ENCODE measurements around the gene PIK3R3. TPM values are rescaled to one million over a fixed set of nuclear protein-coding genes. Genes with fewer than 3 reads are reported as not detected.
A peak's percentile ranks its signal among the peaks of the same experiment; 100 is the strongest.

PIK3R3 gene
- total RNA-seq, 1 experiment from 2014 or later, result 36.3 TPM

- DNase-seq (ENCODE audit: low read depth, low spot score), result no peak
- in situ Hi-C loops (cut with HindIII; ENCODE audit: low pct_unique_long_range_greater_than_20kb, low sequenced_read_pairs) (no loop called here), intact Hi-C loops (cut with micrococcal nuclease; ENCODE audit: unreplicated experiment) (no loop called here)
- Histone ChIP-seq H3K27ac (ENCODE audit: low read length) (peak overlapping the region; percentile 91), H3K27me3 (ENCODE audit: control insufficient read depth, insufficient read depth, low read length) (no peaks in the 10 kb centered on the region), H3K36me3 (ENCODE audit: control insufficient read depth, insufficient read depth, low read length) (no peaks in the 10 kb centered on the region), H3K9me3 (ENCODE audit: control insufficient read depth, insufficient read depth, low read depth, low read length) (no peaks in the 10 kb centered on the region), H3K4me1 (ENCODE audit: control insufficient read depth, insufficient read depth, low read length) (peaks cover 36% of the 10 kb centered on the region), H3K4me3 (ENCODE audit: low read depth in 2 of 2, low read length in 2 of 2) (peak overlapping the region; percentile 96 to 99)
- no peak for ATAC-seq
- TF ChIP-seq CTCF (IDR thresholded peaks at IDR 0.05) (no peak), SIN3A (IDR thresholded peaks at IDR 0.05; ENCODE audit: borderline replicate concordance, insufficient read depth, low read depth, low read length) (no peak), TCF7L2 (IDR thresholded peaks at IDR 0.05; ENCODE audit: low read depth, low read length) (no peak), POLR2AphosphoS5 (IDR thresholded peaks at IDR 0.05; ENCODE audit: low read depth, low read length) (no peak)
- TF ChIP-seq, protein P1, sequence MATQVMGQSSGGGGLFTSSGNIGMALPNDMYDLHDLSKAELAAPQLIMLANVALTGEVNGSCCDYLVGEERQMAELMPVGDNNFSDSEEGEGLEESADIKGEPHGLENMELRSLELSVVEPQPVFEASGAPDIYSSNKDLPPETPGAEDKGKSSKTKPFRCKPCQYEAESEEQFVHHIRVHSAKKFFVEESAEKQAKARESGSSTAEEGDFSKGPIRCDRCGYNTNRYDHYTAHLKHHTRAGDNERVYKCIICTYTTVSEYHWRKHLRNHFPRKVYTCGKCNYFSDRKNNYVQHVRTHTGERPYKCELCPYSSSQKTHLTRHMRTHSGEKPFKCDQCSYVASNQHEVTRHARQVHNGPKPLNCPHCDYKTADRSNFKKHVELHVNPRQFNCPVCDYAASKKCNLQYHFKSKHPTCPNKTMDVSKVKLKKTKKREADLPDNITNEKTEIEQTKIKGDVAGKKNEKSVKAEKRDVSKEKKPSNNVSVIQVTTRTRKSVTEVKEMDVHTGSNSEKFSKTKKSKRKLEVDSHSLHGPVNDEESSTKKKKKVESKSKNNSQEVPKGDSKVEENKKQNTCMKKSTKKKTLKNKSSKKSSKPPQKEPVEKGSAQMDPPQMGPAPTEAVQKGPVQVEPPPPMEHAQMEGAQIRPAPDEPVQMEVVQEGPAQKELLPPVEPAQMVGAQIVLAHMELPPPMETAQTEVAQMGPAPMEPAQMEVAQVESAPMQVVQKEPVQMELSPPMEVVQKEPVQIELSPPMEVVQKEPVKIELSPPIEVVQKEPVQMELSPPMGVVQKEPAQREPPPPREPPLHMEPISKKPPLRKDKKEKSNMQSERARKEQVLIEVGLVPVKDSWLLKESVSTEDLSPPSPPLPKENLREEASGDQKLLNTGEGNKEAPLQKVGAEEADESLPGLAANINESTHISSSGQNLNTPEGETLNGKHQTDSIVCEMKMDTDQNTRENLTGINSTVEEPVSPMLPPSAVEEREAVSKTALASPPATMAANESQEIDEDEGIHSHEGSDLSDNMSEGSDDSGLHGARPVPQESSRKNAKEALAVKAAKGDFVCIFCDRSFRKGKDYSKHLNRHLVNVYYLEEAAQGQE (IDR thresholded peaks at IDR 0.05; ENCODE audit: insufficient read depth in 1 of 2, low read depth in 2 of 2, low read length in 1 of 2), result no peak
- ChIA-PET CTCF (interaction anchor here (0.7 to 1.7 kb wide), 3 partner anchors 50 to 93 kb away, joined by 3 to 5 read pairs (median 4); no protein-coding TSS in a partner anchor), POLR2A (interaction anchor here (0.6 to 0.7 kb wide), 5 partner anchors 9 to 383 kb away, joined by 3 read pairs; no protein-coding TSS in a partner anchor)
- no TSS peak for BruUV-seq (replicated peaks)
Measured at GRCh38 chr1:46131093-46131492, 1.3 kb downstream of the PIK3R3 start.

DNA sequence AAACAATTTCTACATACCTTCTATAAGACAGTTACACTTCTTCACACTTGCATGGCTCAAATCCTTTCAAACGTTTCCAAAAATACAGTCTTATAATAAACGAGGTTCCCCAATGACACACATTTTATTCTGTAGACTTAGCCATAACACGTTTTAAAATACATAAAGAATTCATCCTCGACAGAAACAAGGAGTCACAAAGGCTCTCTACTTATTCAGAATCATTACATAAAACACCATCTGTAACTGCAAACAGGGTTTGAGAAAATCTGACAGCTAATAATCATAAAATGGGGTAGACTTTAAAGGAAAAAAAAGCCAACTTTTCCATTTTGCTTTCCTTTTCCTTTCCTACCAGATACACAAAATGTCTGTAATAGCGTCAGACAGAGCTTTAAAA, 1.8 kb downstream of the PIK3R3 start:
- DNase-seq (ENCODE audit: low read depth, low spot score), result no peak
- Histone ChIP-seq H3K36me3 (ENCODE audit: control insufficient read depth, insufficient read depth, low read length) (no peaks in the 10 kb centered on the region), H3K27ac (ENCODE audit: low read length) (peak overlapping the region; percentile 91), H3K27me3 (ENCODE audit: control insufficient read depth, insufficient read depth, low read length) (no peaks in the 10 kb centered on the region), H3K4me1 (ENCODE audit: control insufficient read depth, insufficient read depth, low read length) (peaks cover 36% of the 10 kb centered on the region), H3K9me3 (ENCODE audit: control insufficient read depth, insufficient read depth, low read depth, low read length) (no peaks in the 10 kb centered on the region), H3K4me3 (ENCODE audit: low read depth in 2 of 2, low read length in 2 of 2) (peak overlapping the region; percentile 96 to 99; a peak in 3 of 4 replicates)
- in situ Hi-C loops (cut with HindIII; ENCODE audit: low pct_unique_long_range_greater_than_20kb, low sequenced_read_pairs) (no loop called here), intact Hi-C loops (cut with micrococcal nuclease; ENCODE audit: unreplicated experiment) (no loop called here)
- ChIA-PET POLR2A (interaction anchor here (0.7 kb wide), 4 partner anchors 20 to 541 kb away, joined by 3 to 5 read pairs (median 3); no protein-coding TSS in a partner anchor), CTCF (no interaction called here)
- BruUV-seq (replicated peaks), result no TSS peak
- ATAC-seq, result no peak
- TF ChIP-seq, protein P1 (IDR thresholded peaks at IDR 0.05; ENCODE audit: insufficient read depth in 1 of 2, low read depth in 2 of 2, low read length in 1 of 2), result no peak
- no peak for TF ChIP-seq SIN3A (IDR thresholded peaks at IDR 0.05; ENCODE audit: borderline replicate concordance, insufficient read depth, low read depth, low read length)
- TF ChIP-seq POLR2AphosphoS5 (IDR thresholded peaks at IDR 0.05; ENCODE audit: low read depth, low read length), result no peak
- TF ChIP-seq CTCF (IDR thresholded peaks at IDR 0.05), result no peak
- TF ChIP-seq TCF7L2 (IDR thresholded peaks at IDR 0.05; ENCODE audit: low read depth, low read length), result no peak

Data from Panc1 (cell line).